K562 (cell line): ENCODE results near the gene ZNF382. TPM values are rescaled to one million over a fixed set of nuclear protein-coding genes. Genes with fewer than 3 reads are reported as not detected.

Source experiments
- ATAC-seq: fragments of 200-7000 bp; cut with Tn5 transposase; 3 replicates; pipeline ENCODE4 v1.9.1; 2020; ENCODE audit warnings: moderate library complexity
- BruUV-seq: library from RNA; stranded (reverse); fragments of 400-500 nt; replicated peaks from 2 replicates; lab custom pipeline; 2021; lab: Mats Ljungman, UMichigan
- CTCF ChIA-PET: fragments of 300-600 bp; formaldehyde crosslinking; extraction: SDS; loops from one replicate; lab custom pipeline; 2021; ENCODE audit warnings: low intra/inter-chr PET ratio; lab: Yijun Ruan, JAX
- POLR2A ChIA-PET: fragments of 300-600, 350-650 bp; sonication (Branson Sonifier 250); formaldehyde crosslinking; extraction: SDS; loops from one replicate; lab custom pipeline; 2021; ENCODE audit warnings: antibody characterized with exemption, inconsistent platforms; lab: Yijun Ruan, JAX
- DNase-seq, 4 experiments: peaks; one replicate each; pipeline versions ENCODE4 v3.0.0 to v3.0.0-alpha.2; 2011 to 2018; ENCODE audit warnings: low spot score in 3 of 4, mixed read lengths in 3 of 4; ENCODE audit errors: extremely low read depth in 1 of 4
- FAIRE-seq: peaks from 2 replicates; lab custom pipeline; 2011; peaks lifted over from hg19 to GRCh38; lab: Jason Lieb, UNC
- H2AFZ ChIP-seq: 2 replicates; pipeline ENCODE4 v1.6.0; 2011; ENCODE audit warnings: low read depth, low read length, control low read depth, inconsistent platforms
- H3K27ac ChIP-seq: fragments of 200-600 bp; 3 replicates; pipeline ENCODE4 v1.8.0; 2011; ENCODE audit warnings: low read depth, mild to moderate bottlenecking, control low read depth, inconsistent platforms, low read length, moderate library complexity, mixed read lengths; ENCODE audit errors: extremely low read depth
- H3K27me3 ChIP-seq, 2 experiments: fragments of 300-600 bp in 1 of 2; 2 replicates in 1 of 2; 3 replicates in 1 of 2; pipeline versions ENCODE4 v1.6.0 to v1.8.0; 2011; ENCODE audit warnings: inconsistent platforms in 2 of 2, low read length in 2 of 2, mild to moderate bottlenecking in 1 of 2, mixed read lengths in 1 of 2, moderate library complexity in 1 of 2; ENCODE audit not compliant: control insufficient read depth in 2 of 2, insufficient read depth in 2 of 2
- H3K36me3 ChIP-seq: fragments of 300-600 bp; 3 replicates; pipeline ENCODE4 v1.8.0; 2011; ENCODE audit warnings: mild to moderate bottlenecking, low read length, inconsistent platforms; ENCODE audit not compliant: control insufficient read depth, insufficient read depth
- H3K4me1 ChIP-seq, 2 experiments: fragments of 200-600 bp in 1 of 2; replicated peaks in 1 of 2; 2 replicates in 1 of 2; 3 replicates in 1 of 2; pipeline versions ENCODE4 v1.5.1 to v1.8.0; 2011; ENCODE audit warnings: inconsistent platforms in 2 of 2, low read length in 2 of 2, mild to moderate bottlenecking in 1 of 2, mixed read lengths in 1 of 2, moderate library complexity in 1 of 2; ENCODE audit not compliant: control insufficient read depth in 2 of 2, insufficient read depth in 2 of 2
- H3K4me2 ChIP-seq: 2 replicates; pipeline ENCODE4 v1.6.1; 2011; ENCODE audit warnings: low read length, control low read depth, inconsistent platforms, mixed read lengths; ENCODE audit not compliant: insufficient read depth
- H3K4me3 ChIP-seq: fragments of 200-600 bp; sonication (generic), shearing (Covaris generic); 2 replicates; pipeline ENCODE4 v1.5.1; 2016; ENCODE audit warnings: control low read depth, inconsistent platforms
- H3K79me2 ChIP-seq: fragments of 200-600 bp; 3 replicates; pipeline ENCODE4 v1.8.0; 2011; ENCODE audit warnings: low read length, inconsistent platforms; ENCODE audit not compliant: control insufficient read depth, insufficient read depth
- H3K9ac ChIP-seq, 2 experiments: 2 replicates each; pipeline versions ENCODE4 v1.6.0 to v1.6.1; 2011; ENCODE audit warnings: low read depth in 2 of 2, low read length in 2 of 2, control low read depth in 1 of 2, inconsistent platforms in 1 of 2, mild to moderate bottlenecking in 1 of 2, mixed read lengths in 1 of 2; ENCODE audit not compliant: insufficient read depth in 1 of 2
- H3K9me1 ChIP-seq: one replicate; pipeline ENCODE4 v1.6.0; 2011; ENCODE audit warnings: inconsistent platforms, mild to moderate bottlenecking, low read length, moderate library complexity; ENCODE audit not compliant: control insufficient read depth, insufficient read depth
- H3K9me3 ChIP-seq: replicated peaks from 2 replicates; pipeline ENCODE4 v1.5.1; 2011; ENCODE audit warnings: low read depth, low read length, inconsistent platforms; ENCODE audit not compliant: control insufficient read depth, insufficient read depth
- H4K20me1 ChIP-seq: replicated peaks from 2 replicates; pipeline ENCODE4 v1.6.1; 2011; ENCODE audit warnings: low read length, inconsistent platforms, mixed read lengths; ENCODE audit not compliant: control insufficient read depth, insufficient read depth
- ELF4 ChIP-seq: fragments of 450-650 bp; formaldehyde crosslinking; IDR thresholded peaks from 2 replicates; pipeline ENCODE4 v1.4.0; 2022; ENCODE audit warnings: missing genetic modification characterization
- HES1 ChIP-seq: fragments of 450-650 bp; IDR thresholded peaks from 2 replicates; pipeline ENCODE4 v1.6.1; 2016; ENCODE audit warnings: low read depth, mild to moderate bottlenecking, moderate library complexity
- MCM5 ChIP-seq: fragments of 450-650 bp; IDR thresholded peaks from 2 replicates; pipeline ENCODE4 v1.6.1; 2016; ENCODE audit warnings: low read depth
- NR4A1 ChIP-seq, 2 experiments: fragments of 250-450 bp in 1 of 2; fragments of 450-650 bp in 1 of 2; sonication (Bioruptor Pico) in 1 of 2; IDR thresholded peaks; 2 replicates each; pipeline versions ENCODE4 v1.4.0 to v1.6.1; 2016 to 2020; ENCODE audit warnings: mild to moderate bottlenecking in 2 of 2, missing compliant biosample characterization in 1 of 2, missing genetic modification characterization in 1 of 2, moderate library complexity in 1 of 2
- PATZ1 ChIP-seq: fragments of 250-450 bp; sonication (Bioruptor Pico); IDR thresholded peaks from 2 replicates; pipeline ENCODE4 v1.5.0; 2020; ENCODE audit warnings: mild to moderate bottlenecking, borderline replicate concordance
- PKNOX1 ChIP-seq: fragments of 450-650 bp; IDR thresholded peaks from 2 replicates; pipeline ENCODE4 v1.6.1; 2016
- SIX5 ChIP-seq, 2 experiments: IDR thresholded peaks; 2 replicates each; pipeline ENCODE4 v1.6.1; 2011; ENCODE audit warnings: low read length in 2 of 2, borderline replicate concordance in 1 of 2, low read depth in 1 of 2, mild to moderate bottlenecking in 1 of 2, moderate library complexity in 1 of 2; ENCODE audit not compliant: insufficient read depth in 1 of 2
- THAP12 ChIP-seq: fragments of 250-450 bp; sonication (Bioruptor Pico); IDR thresholded peaks from 2 replicates; pipeline ENCODE4 v1.9.0; 2021; ENCODE audit warnings: mild to moderate bottlenecking, inconsistent platforms
- TOE1 ChIP-seq, 2 experiments: fragments of 450-650 bp in 1 of 2; sonication (generic) in 1 of 2; formaldehyde crosslinking in 1 of 2; IDR thresholded peaks; 2 replicates each; pipeline versions ENCODE4 v1.7.1 to v1.8.0; 2016 to 2022; ENCODE audit warnings: borderline replicate concordance in 2 of 2, mild to moderate bottlenecking in 2 of 2, antibody characterized with exemption in 1 of 2, inconsistent platforms in 1 of 2, low read depth in 1 of 2, missing genetic modification reagents in 1 of 2, moderate library complexity in 1 of 2
- WHSC1 ChIP-seq: IDR thresholded peaks from one replicate; pipeline ENCODE4 v1.6.1; 2012; ENCODE audit warnings: low read length, control low read depth, inconsistent platforms
- ZNF655 ChIP-seq: fragments of 250-450 bp; sonication (Bioruptor Pico); IDR thresholded peaks from 2 replicates; pipeline ENCODE4 v1.5.0; 2021
- in situ Hi-C: fragments of 300-500 bp; cut with MboI; formaldehyde crosslinking; loops from 4 replicates; pipeline ENCODE4 v1.15.0; 2018; ENCODE audit warnings: inconsistent platforms, mixed read lengths
- intact Hi-C: fragments of 100-400 bp; cut with micrococcal nuclease; formaldehyde crosslinking; loops from 2 replicates; pipeline ENCODE4 v1.14.2; 2022
- polyA plus RNA-seq, 8 experiments: library from polyadenylated mRNA; depleted of rRNA in 4 of 8; stranded (reverse) in 5 of 8; unstranded in 3 of 8; fragments of >200 nt; fragmentation: Nextera tagmentation in 2 of 8; fragmentation: Illumina TruSeq in 1 of 8; extraction: Ambion mirVana in 2 of 8; extraction: Trizol in 1 of 8; gene quantifications; 2 replicates each; pipeline versions ENCODE4 v1.2.1 to v1.2.3, GENCODE V29; 2011 to 2014; ENCODE audit warnings: inconsistent platforms in 1 of 8, missing spikeins in 1 of 8
- total RNA-seq, 7 experiments: library from RNA; depleted of rRNA in 6 of 7; stranded (reverse); fragments of >200 nt in 6 of 7; fragmentation: Illumina TruSeq in 2 of 7; extraction: Trizol in 2 of 7; gene quantifications; 2 replicates each; pipeline versions ENCODE4 v1.2.1 to v1.2.3, GENCODE V29; 2011 to 2021; ENCODE audit warnings: low replicate concordance in 1 of 7

ZNF382 gene
- total and polyA plus RNA-seq, 9 of the 15 experiments (the other 6 are each of a cell fraction or from before 2014, with no cell fraction given): 0.04 to 0.27 (median 0.16) TPM; not detected in 5

- TF ChIP-seq NR4A1 (CRISPR knock-in tag; IDR thresholded peaks at IDR 0.05) (no peak), NR4A1 (tag; IDR thresholded peaks at IDR 0.05) (no peak), THAP12 (CRISPR knock-in tag) (no peak), ELF4 (no peak), PATZ1 (CRISPR knock-in tag) (no peak)
These were observed 69.1 kb downstream of the ZNF382 start (continued) for GRCh38 chr19:36674201-36674600.

- H4K20me1 ChIP-seq: no peaks in the 10 kb centered on the region
- no peaks in the 10 kb centered on the region for H3K9me1 ChIP-seq
- no peaks in the 10 kb centered on the region for H3K4me1 ChIP-seq
- in situ Hi-C loops (no loop called here), intact Hi-C loops (no loop called here)
- POLR2A ChIA-PET: no interaction called here
- no peaks in the 10 kb centered on the region for H3K36me3 ChIP-seq
- no peaks in the 10 kb centered on the region for H3K79me2 ChIP-seq
- no peaks in the 10 kb centered on the region; the same call in 1 of the 2 replicates for H3K9me3 ChIP-seq
- no peak overlapping the region for H3K4me2 ChIP-seq
- CTCF ChIA-PET: no interaction called here
- DNase-seq (no peak), ATAC-seq (no peak), FAIRE-seq (no peak)
- no peak overlapping the region for H3K9ac ChIP-seq
- H3K27me3 ChIP-seq: no peaks in the 10 kb centered on the region
- no TSS peak for BruUV-seq
- H3K4me3 ChIP-seq: no peak overlapping the region
- H3K27ac ChIP-seq: no peak overlapping the region
- no peak overlapping the region for H2AFZ ChIP-seq
- TF ChIP-seq SIX5 (IDR thresholded peaks at IDR 0.05; ENCODE audit: borderline replicate concordance in 1 of 2, insufficient read depth in 1 of 2, low read depth in 1 of 2, low read length in 2 of 2) (no peak), PKNOX1 (no peak), MCM5 (no peak), ZNF655 (CRISPR knock-in tag) (no peak), WHSC1 (no peak), TOE1 (IDR thresholded peaks at IDR 0.05; ENCODE audit: borderline replicate concordance) (no peak), TOE1 (CRISPR knock-in tag; IDR thresholded peaks at IDR 0.05; ENCODE audit: borderline replicate concordance, low read depth) (no peak), HES1 (no peak)
These were observed 74.3 kb downstream of the ZNF382 start for GRCh38 chr19:36679455-36679854.
